Measurements from ENCODE around the gene C5.
A peak's percentile ranks its signal among the peaks of the same experiment; 100 is the strongest.

Gene C5

GRCh38 chr9:120922404-120923195, 127.5 kb downstream of the C5 start:
- no peak for DNase-seq

DNA sequence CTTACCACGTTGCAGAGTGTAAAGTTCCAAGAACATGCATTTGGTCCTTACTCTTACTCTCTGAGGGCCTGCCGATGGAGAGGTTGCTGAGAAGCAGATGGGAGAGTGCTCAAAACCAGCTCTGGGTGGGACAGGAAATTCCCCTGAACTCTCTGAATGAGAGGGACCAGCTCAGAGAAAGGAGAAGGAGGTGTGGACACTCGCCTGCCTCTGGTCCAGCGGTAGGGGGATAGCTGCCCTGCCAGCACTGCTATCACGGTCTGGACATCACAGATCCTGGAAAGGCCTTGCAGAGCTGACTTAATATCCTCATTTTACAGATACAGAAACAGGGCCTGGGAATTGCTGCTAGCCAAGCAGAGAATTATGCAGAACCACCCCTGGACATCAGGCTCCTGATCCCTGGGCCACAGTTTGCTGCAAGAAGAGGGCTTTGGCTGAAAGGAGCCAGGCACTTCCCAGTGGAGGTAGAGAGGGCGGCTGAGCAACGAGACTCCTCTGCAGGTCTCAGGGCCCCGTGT, 128.4 kb downstream of the C5 start:
- DNase-seq: no peak

- no peak for DNase-seq
These were observed 129.3 kb downstream of the C5 start for GRCh38 chr9:120920806-120921178.

GRCh38 chr9:120919843-120920805, 130.0 kb downstream of the C5 start:
- DNase-seq: no peak

DNA sequence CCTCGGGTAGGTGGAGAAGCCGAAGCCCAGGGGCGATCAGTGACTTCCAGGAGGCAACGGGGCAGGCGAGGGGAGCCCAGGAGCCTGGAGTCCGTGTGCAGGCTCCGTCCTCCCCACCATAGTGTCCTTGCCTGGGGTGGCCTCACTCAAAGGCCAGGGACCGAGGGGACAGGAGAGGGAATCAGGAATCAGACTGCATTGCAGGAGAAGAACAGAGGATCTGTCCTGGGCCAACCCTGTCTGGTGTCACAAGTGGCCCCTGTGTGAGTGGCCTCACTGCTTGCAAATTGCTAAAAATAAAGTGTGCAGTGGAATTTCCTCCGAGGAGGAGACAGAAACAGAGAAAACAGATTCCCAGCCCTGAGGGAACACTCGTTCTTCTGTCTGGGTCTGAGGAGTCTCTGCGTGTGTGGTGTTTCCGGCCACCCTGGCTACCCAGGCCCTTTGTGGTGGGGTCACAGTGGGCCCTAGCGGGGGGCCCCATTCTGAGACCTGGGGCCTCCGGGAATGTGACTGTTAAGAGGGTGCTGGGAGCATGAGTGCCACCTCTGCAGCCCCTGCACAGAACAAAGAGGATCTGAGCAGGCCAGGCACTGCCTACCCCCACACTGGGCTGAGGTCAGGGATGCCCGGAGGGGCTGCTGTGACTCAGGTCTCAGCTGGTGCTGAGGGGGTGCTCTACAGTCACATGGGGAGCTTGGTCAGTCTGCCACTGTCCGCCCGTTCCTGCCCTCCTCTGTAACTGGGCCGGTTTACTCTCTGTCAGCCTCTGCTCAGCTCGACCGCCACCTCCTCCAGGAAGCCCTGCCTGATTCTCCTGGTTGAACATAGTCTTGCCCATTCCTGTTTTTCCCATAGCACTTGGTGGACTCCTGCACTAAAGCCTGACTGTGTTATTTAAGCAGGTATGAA, 130.9 kb downstream of the C5 start:
- DNase-seq: no peak

DNA sequence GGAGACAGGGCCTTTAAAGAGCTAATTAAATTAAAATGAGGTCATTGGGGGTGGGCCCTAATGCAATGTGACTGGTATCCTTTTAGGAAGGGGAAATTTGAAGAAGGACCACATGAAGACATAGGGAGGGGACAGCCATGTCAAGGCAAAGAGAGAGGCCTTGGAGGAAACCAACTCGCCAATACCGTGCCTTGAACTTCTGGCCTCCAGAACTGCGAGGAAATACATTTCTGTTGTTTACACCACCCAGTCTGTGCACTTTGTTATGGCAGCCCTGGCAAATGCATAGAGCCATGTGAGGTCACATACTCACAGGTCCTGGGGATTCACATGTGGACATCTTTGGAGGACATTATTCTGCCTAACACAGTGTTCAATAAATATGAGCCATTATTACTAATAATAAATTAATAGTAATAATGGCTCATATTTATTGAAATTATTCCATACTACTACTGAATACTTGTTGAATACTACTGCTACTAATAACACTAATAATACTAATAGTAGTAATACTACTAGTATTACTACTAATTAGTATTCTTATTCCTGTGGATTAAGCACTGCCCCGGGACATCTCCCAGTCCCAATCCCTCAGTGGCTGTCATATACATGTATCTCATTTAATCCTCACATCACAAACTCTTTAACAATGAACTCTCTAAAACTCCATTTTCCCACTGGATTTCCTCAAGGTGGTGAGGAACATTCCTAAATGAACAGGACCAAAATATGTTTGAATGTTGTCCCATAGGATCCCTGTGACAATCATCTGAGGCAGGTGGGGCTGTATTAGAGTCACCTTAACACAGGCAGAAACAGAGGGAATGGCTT, 131.9 kb downstream of the C5 start:
- no peak for DNase-seq

GRCh38 chr9:120916991-120917880, 132.8 kb downstream of the C5 start:
- DNase-seq: no peak

GRCh38 chr9:120916588-120916987, 133.5 kb downstream of the C5 start:
- no peak for DNase-seq

DNA sequence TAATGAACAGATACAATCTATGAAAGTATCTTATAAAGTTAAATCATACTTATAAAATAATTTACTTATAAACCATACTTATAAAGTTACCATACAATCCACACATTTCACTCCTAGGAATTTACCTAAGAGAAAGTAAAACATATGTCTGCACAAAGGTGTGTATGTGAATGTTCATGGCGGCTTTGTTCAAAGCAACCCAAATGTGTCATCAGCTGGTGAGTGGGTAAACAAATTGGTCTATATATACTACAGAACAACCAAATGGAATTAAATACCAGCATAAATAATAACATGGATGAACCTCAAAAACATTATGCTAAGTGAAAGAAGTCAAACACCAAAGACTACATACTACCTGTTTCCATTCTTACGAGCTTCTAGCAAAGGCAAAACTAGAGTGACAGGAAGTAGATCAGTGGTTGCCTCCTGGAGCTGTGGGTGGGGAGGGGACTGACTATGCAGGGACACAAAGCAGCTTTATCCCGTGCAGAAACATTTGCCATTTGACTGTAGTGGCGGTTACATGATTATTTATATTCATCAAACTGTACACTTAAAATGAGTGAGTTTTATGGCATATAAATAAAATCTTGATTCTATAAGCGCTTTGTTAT, 134.1 kb downstream of the C5 start:
- no peak for DNase-seq

GRCh38 chr9:120914953-120915352, 135.1 kb downstream of the C5 start:
- peak; percentile 66 for DNase-seq

DNA sequence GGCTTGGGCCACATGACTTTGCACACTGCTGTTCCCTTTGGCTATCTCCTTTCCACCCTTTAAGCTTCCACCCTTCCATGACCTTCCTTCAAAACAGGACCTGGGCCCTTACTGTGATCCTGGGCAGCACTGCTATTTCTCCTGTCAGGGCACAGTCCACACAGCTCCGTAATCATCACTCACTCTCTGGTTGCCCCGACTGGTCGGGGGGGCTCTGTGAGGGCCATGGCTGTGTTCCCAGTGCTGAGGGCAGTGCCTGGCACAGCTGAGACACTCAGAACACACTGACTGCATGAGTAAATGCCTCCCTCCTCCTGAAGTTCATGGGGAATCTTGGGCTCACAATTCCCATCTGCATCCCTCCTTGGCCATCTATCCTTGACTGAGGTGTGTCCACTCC, 135.7 kb downstream of the C5 start:
- DNase-seq: no peak

- no peak for DNase-seq
These were observed 136.3 kb downstream of the C5 start for GRCh38 chr9:120913647-120914264.

GRCh38 chr9:120912958-120913646, 137.0 kb downstream of the C5 start:
- no peak for DNase-seq

DNA sequence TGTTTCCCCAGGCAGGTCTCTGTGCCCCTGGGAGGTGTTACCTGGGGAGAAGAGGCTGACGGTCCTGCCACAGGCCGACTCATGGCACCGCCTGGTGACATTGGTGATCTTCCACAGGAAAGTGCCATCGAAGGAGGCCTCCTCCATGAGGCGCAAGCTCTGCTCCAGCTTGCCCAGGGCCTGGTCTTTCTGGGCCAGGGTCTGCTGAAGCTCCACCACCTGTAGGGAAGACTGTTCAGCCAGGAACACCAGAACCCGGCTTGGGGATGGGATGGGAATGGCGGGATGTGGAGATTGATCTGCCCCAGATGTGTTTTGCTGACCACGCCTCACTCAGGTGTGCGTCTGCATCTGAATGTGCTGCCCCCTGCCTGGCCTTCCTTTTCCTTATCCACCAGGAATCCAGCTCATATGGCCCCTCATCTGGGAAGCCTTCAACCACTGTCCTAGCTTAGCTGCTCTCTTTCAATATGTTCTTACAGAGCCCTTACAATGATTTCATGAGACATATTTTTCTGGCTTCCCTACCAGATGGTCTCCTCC, 138.7 kb downstream of the C5 start:
- no peak for DNase-seq

- no peak for DNase-seq
These were observed 139.4 kb downstream of the C5 start for GRCh38 chr9:120910643-120911042.

GRCh38 chr9:120909904-120910303, 140.2 kb downstream of the C5 start:
- DNase-seq: no peak

DNA sequence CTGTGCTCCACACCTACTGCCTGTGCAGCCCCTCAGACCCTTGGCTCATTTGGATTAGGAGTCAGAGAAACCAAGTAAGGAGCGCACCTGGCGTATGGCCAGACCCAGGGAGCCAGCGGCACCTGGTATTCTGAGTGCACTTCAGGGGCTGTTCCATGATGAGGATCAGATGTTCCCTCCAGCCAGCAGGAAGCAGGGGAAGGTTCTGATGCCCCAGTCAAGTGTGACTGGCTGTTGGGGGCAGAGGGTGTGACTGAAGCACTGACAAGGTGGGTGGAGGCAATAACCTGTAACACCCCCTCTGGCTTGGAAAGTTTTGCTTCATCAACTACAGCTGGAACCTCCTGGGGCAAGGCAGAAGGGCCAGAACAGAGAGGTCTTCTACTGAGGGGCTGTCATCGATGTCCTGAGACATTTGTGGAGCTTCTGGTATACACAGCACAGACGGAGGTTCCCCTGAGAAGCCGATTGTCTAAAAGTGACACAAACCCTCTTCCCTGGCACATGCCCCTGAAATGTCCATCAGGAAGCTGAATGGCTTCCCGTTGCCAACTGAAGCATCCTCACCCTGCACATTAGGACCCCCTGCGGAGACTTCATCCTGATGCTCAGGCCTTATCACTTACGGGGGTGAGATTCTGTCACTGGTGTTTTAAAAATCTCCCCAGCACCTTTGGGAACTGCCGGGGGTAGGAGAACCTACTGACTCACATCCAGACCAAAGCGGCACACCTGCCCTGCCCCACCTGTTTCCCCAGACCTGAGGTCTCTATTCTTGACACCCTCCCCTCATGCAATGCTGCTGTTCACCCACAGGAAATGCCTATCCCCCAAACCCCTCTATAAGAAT, 144.5 kb downstream of the C5 start:
- DNase-seq: no peak

DNA sequence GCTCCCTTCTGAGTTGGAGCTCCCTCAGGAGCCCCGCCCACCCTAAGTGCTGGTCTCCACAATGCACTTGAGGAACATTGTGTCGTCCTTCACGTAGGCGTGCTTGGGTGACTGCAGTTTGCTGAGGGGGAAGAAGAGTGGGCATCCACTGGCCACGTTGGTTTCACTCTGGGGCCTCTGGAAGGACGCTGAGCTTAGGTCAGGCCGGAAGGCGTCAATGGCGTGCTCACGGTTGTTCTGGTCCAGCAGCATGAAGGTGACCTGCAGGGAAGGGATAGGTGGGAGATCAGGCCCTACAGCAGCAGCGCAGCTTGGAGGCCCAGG, 145.1 kb downstream of the C5 start:
- DNase-seq: no peak

Measured in NCI-H226 (cell line).